HepG2 (cell line): Measurements from ENCODE around the gene C19orf44. TPM values are rescaled to one million over a fixed set of nuclear protein-coding genes. Genes with fewer than 3 reads are reported as not detected.

Experiments used
- E2F2 ChIP-seq: sonication (generic); formaldehyde crosslinking; IDR thresholded peaks from 2 replicates; pipeline ENCODE4 v1.4.0; 2020; ENCODE audit warnings: missing genetic modification reagents, borderline replicate concordance
- FOXP1 ChIP-seq, 2 experiments: fragments of 450-650 bp in 1 of 2; IDR thresholded peaks; 2 replicates each; pipeline ENCODE4 v1.6.1; 2017 to 2018; ENCODE audit warnings: antibody characterized with exemption in 1 of 2
- HNRNPLL ChIP-seq: fragments of 200-400 bp; formaldehyde crosslinking; IDR thresholded peaks from 2 replicates; pipeline ENCODE4 v1.6.1; 2017; ENCODE audit warnings: mild to moderate bottlenecking, low read depth, low read length; ENCODE audit not compliant: poor library complexity, severe bottlenecking
- KLF15 ChIP-seq: sonication (generic); formaldehyde crosslinking; IDR thresholded peaks from 2 replicates; pipeline ENCODE4 v1.8.1; 2023; ENCODE audit warnings: borderline replicate concordance, mild to moderate bottlenecking, inconsistent platforms, missing genetic modification reagents, mixed read lengths
- NCOA5 ChIP-seq: sonication (generic); formaldehyde crosslinking; IDR thresholded peaks from 2 replicates; pipeline ENCODE4 v1.4.0; 2020; ENCODE audit warnings: missing genetic modification reagents
- SIN3A ChIP-seq: IDR thresholded peaks from 2 replicates; pipeline ENCODE4 v1.6.1; 2011; ENCODE audit warnings: low read depth, mild to moderate bottlenecking, control low read depth, low read length, borderline replicate concordance
- SKIL ChIP-seq: sonication (generic); formaldehyde crosslinking; IDR thresholded peaks from 2 replicates; pipeline ENCODE4 v1.8.0; 2022; ENCODE audit warnings: missing genetic modification reagents, mild to moderate bottlenecking, moderate library complexity, borderline replicate concordance
- TAF15 ChIP-seq: fragments of 200-400 bp; formaldehyde crosslinking; IDR thresholded peaks from one replicate; pipeline ENCODE4 v1.6.1; 2018; ENCODE audit warnings: mild to moderate bottlenecking, low read depth, low read length; ENCODE audit not compliant: poor library complexity, severe bottlenecking
- ZKSCAN5 ChIP-seq: sonication (generic); formaldehyde crosslinking; IDR thresholded peaks from 2 replicates; pipeline ENCODE4 v1.5.1; 2020; ENCODE audit warnings: mild to moderate bottlenecking, missing genetic modification reagents
- polyA plus RNA-seq, 8 experiments: library from polyadenylated mRNA; depleted of rRNA in 3 of 8; stranded (reverse) in 7 of 8; unstranded in 1 of 8; fragments of >200 nt; fragmentation: Illumina TruSeq in 4 of 8; extraction: Trizol in 4 of 8; gene quantifications; 2 replicates each; pipeline versions ENCODE4 v1.2.1 to v1.2.3, GENCODE V29; 2011 to 2016; ENCODE audit warnings: low read depth in 4 of 8, missing spikeins in 1 of 8, mixed read lengths in 1 of 8; ENCODE audit not compliant: insufficient read depth in 1 of 8
- total RNA-seq, 5 experiments: library from RNA; depleted of rRNA; stranded (reverse); fragments of >200 nt; fragmentation: Illumina TruSeq; extraction: Trizol; gene quantifications; 2 replicates each; pipeline ENCODE4 v1.2.3, GENCODE V29; 2016; ENCODE audit warnings: low read depth in 1 of 5
- TF ChIP-seq, protein P1 (sequence below): sonication (generic); formaldehyde crosslinking; IDR thresholded peaks from 2 replicates; pipeline ENCODE4 v1.4.0; 2020; ENCODE audit warnings: missing genetic modification reagents
- TF ChIP-seq, protein P2 (sequence below): conservative IDR thresholded peaks from 2 replicates; pipeline ENCODE4 v1.6.1; 2018; ENCODE audit warnings: missing genetic modification reagents
- TF ChIP-seq, protein P3 (sequence below), 2 experiments: sonication (generic) in 1 of 2; formaldehyde crosslinking in 1 of 2; IDR thresholded peaks; 2 replicates each; pipeline versions ENCODE4 v1.6.1 to v1.9.0; 2014 to 2022; ENCODE audit warnings: antibody characterized with exemption in 1 of 2, borderline replicate concordance in 1 of 2, inconsistent platforms in 1 of 2, low read depth in 1 of 2, missing genetic modification reagents in 1 of 2

C19orf44 gene
- total and polyA plus RNA-seq, 2 of the 13 experiments (the other 11 are each of a cell fraction or from before 2014, with no cell fraction given) = 3.2 to 4.3 TPM

- TF ChIP-seq, protein P1, sequence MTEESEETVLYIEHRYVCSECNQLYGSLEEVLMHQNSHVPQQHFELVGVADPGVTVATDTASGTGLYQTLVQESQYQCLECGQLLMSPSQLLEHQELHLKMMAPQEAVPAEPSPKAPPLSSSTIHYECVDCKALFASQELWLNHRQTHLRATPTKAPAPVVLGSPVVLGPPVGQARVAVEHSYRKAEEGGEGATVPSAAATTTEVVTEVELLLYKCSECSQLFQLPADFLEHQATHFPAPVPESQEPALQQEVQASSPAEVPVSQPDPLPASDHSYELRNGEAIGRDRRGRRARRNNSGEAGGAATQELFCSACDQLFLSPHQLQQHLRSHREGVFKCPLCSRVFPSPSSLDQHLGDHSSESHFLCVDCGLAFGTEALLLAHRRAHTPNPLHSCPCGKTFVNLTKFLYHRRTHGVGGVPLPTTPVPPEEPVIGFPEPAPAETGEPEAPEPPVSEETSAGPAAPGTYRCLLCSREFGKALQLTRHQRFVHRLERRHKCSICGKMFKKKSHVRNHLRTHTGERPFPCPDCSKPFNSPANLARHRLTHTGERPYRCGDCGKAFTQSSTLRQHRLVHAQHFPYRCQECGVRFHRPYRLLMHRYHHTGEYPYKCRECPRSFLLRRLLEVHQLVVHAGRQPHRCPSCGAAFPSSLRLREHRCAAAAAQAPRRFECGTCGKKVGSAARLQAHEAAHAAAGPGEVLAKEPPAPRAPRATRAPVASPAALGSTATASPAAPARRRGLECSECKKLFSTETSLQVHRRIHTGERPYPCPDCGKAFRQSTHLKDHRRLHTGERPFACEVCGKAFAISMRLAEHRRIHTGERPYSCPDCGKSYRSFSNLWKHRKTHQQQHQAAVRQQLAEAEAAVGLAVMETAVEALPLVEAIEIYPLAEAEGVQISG (CRISPR knock-in tag) = peak; percentile 94
- no peak; the same call in 1 of the 2 replicates for TF ChIP-seq KLF15 (CRISPR knock-in tag)
- TF ChIP-seq HNRNPLL = peak; percentile 79
- TF ChIP-seq, protein P2, sequence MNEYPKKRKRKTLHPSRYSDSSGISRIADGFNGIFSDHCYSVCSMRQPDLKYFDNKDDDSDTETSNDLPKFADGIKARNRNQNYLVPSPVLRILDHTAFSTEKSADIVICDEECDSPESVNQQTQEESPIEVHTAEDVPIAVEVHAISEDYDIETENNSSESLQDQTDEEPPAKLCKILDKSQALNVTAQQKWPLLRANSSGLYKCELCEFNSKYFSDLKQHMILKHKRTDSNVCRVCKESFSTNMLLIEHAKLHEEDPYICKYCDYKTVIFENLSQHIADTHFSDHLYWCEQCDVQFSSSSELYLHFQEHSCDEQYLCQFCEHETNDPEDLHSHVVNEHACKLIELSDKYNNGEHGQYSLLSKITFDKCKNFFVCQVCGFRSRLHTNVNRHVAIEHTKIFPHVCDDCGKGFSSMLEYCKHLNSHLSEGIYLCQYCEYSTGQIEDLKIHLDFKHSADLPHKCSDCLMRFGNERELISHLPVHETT (CRISPR knock-in tag) = peak; percentile 60; the same call in 1 of the 2 replicates
- TF ChIP-seq TAF15 = no peak
- TF ChIP-seq, protein P3, sequence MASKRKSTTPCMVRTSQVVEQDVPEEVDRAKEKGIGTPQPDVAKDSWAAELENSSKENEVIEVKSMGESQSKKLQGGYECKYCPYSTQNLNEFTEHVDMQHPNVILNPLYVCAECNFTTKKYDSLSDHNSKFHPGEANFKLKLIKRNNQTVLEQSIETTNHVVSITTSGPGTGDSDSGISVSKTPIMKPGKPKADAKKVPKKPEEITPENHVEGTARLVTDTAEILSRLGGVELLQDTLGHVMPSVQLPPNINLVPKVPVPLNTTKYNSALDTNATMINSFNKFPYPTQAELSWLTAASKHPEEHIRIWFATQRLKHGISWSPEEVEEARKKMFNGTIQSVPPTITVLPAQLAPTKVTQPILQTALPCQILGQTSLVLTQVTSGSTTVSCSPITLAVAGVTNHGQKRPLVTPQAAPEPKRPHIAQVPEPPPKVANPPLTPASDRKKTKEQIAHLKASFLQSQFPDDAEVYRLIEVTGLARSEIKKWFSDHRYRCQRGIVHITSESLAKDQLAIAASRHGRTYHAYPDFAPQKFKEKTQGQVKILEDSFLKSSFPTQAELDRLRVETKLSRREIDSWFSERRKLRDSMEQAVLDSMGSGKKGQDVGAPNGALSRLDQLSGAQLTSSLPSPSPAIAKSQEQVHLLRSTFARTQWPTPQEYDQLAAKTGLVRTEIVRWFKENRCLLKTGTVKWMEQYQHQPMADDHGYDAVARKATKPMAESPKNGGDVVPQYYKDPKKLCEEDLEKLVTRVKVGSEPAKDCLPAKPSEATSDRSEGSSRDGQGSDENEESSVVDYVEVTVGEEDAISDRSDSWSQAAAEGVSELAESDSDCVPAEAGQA (IDR thresholded peaks at IDR 0.05; ENCODE audit: low read depth) = peak; percentile 47
- TF ChIP-seq, protein P3 (CRISPR knock-in tag; IDR thresholded peaks at IDR 0.05; ENCODE audit: borderline replicate concordance) = no peak
- TF ChIP-seq SIN3A = peak; percentile 71; the same call in 1 of the 2 replicates
- TF ChIP-seq ZKSCAN5 (CRISPR knock-in tag) = no peak
- peak; percentile 82; the same call in 1 of the 2 replicates for TF ChIP-seq E2F2 (CRISPR knock-in tag)
- no peak for TF ChIP-seq NCOA5 (CRISPR knock-in tag)
- TF ChIP-seq FOXP1 (IDR thresholded peaks at IDR 0.05) = no peak
- no peak for TF ChIP-seq FOXP1 (CRISPR knock-in tag; IDR thresholded peaks at IDR 0.05)
- TF ChIP-seq SKIL = no peak
Measured at GRCh38 chr19:16495982-16496612, at the start of gene C19orf44, which contains the start of gene CALR3 (continued).
